Stimulated activated naive CD8-positive, alpha-beta T cell treated with anti-CD3 and anti-CD28 coated beads, Interleukin-15, amount 100 ng/mL, for 72 hours (primary cell): ENCODE measurements around the gene EGLN1.
"Not testable (repeated sequence)": the region's sequence is repeated elsewhere in the genome, so short reads cannot be mapped to it uniquely, and the experiment has no call there.

ENCODE experiments used
- ATAC-seq: fragments of 150-1000 bp; cut with Tn5 transposase; 2 replicates; pipeline ENCODE4 v1.10.0; 2021; ENCODE audit warnings: mild to moderate bottlenecking, moderate library complexity
- DNase-seq, 2 donors: peaks; one replicate each; pipeline ENCODE4 v3.0.0; 2021 to 2022
- H3K27ac Mint-ChIP-seq, 2 donors: one replicate each; pipeline ENCODE4 v1.8.0; 2022; ENCODE audit warnings: mild to moderate bottlenecking in 2 of 2, mixed read lengths in 2 of 2, moderate library complexity in 2 of 2
- H3K27me3 Mint-ChIP-seq: one replicate; pipeline ENCODE4 v1.8.0; 2022; ENCODE audit warnings: mixed read lengths
- H3K4me1 Mint-ChIP-seq: one replicate; pipeline ENCODE4 v1.8.0; 2022; ENCODE audit warnings: mild to moderate bottlenecking, mixed read lengths
- H3K4me3 Mint-ChIP-seq, 2 donors: one replicate each; pipeline ENCODE4 v1.8.0; 2022; ENCODE audit warnings: mild to moderate bottlenecking in 2 of 2, mixed read lengths in 2 of 2, moderate library complexity in 1 of 2
- H3K9me3 Mint-ChIP-seq, 2 donors: one replicate each; pipeline ENCODE4 v1.8.0; 2022; ENCODE audit warnings: mixed read lengths in 2 of 2

Gene EGLN1

GRCh38 chr1:231364192-231364591 is 57.9 kb downstream of the EGLN1 start:
- DNase-seq, result no peak
- H3K27ac Mint-ChIP-seq, result no peak overlapping the region

DNA sequence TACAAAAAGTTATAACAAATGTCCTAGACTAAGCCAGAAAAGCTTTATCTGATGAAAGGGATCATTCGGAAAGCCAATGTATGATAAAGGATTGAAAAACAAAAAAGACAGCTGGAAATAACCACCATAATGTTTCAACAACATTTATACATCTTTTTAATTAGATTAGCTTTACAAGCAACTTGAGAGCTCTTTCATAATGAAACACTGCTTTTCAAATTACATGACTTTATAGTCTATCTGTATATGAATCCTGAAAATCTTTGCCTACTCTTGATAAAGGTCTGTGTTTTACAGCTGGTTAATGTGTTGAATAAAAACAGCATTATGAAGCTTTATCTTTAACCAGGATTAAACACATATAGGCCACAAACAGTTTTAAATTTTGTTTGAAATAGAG is 58.5 kb downstream of the EGLN1 start:
- ATAC-seq (no peak), DNase-seq (no peak)
- H3K4me3 Mint-ChIP-seq, result no peak overlapping the region
- H3K9me3 Mint-ChIP-seq, result no peaks in the 10 kb centered on the region
- H3K27me3 Mint-ChIP-seq, result no peaks in the 10 kb centered on the region
- H3K4me1 Mint-ChIP-seq, result no peaks in the 10 kb centered on the region
- H3K27ac Mint-ChIP-seq, result no peak overlapping the region

More at GRCh38 chr1:231364192-231364591, 57.9 kb downstream of the EGLN1 start:
- Mint-ChIP-seq H3K9me3 (no peaks in the 10 kb centered on the region), H3K27me3 (no peaks in the 10 kb centered on the region), H3K4me1 (no peaks in the 10 kb centered on the region), H3K4me3 (no peak overlapping the region)
- ATAC-seq, result no peak

DNA sequence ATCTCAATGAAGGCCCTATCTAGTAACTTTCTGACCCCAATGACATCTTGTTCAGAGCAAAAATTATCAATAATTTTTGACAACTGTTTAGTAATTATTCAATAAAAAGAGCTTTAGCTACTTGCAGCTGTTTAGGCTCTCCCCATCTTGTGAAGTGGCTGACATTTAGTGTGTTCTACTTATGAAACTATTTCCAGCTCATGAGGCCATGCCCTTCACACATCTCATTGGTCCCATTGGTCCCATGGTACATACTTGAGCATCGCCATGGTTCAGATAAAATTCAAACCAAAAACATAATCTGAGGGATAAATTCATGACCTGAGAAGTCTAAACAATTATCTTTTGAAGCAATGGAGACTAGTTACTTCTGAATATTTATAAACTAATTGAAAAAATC is 59.8 kb downstream of the EGLN1 start:
- Mint-ChIP-seq H3K9me3 (no peaks in the 10 kb centered on the region), H3K27me3 (no peaks in the 10 kb centered on the region), H3K4me1 (peaks cover 5% of the 10 kb centered on the region), H3K27ac (no peak overlapping the region), H3K4me3 (no peak overlapping the region)
- ATAC-seq (no peak), DNase-seq (no peak)

GRCh38 chr1:231359113-231359512 is 63.0 kb downstream of the EGLN1 start:
- H3K27ac Mint-ChIP-seq, result no peak overlapping the region
- DNase-seq (no peak), ATAC-seq (no peak)
- peaks cover 6% of the 10 kb centered on the region for H3K4me1 Mint-ChIP-seq
- no peak overlapping the region for H3K4me3 Mint-ChIP-seq
- H3K27me3 Mint-ChIP-seq, result no peaks in the 10 kb centered on the region
- no peaks in the 10 kb centered on the region for H3K9me3 Mint-ChIP-seq

DNA sequence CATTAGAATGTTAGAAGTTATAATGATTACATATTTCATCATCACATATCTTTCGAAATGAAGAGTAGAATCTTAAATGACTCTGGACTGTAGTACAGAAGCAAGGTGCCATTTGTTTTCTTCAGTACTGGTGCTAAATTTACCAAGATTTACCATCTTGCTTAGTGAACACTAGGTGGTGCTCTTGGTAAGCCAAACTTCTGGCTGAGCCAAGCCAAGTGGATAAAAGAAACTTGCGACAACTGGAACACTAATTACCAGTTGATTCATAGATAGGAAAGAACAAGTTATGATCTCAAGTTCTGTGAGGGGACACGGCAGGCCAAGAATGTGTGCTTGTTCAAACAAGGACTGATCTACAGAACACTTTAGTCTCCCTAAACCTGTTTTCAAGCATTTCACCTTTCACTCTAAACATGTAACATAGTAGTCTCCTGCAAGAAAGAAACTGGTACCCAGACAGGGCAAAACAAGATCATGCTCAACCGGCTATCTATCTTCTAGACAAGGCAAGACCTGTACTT is 64.2 kb downstream of the EGLN1 start:
- peak; percentile 84 for ATAC-seq
- Mint-ChIP-seq H3K27me3 (no peaks in the 10 kb centered on the region), H3K4me3 (no peak overlapping the region), H3K27ac (no peak overlapping the region), H3K9me3 (no peaks in the 10 kb centered on the region), H3K4me1 (peaks cover 6% of the 10 kb centered on the region)
- DNase-seq, result peak in 1 of 2 donors; percentile 38

- Mint-ChIP-seq H3K4me1 (peaks cover 6% of the 10 kb centered on the region), H3K27ac (no peak overlapping the region), H3K27me3 (no peaks in the 10 kb centered on the region), H3K9me3 (no peaks in the 10 kb centered on the region), H3K4me3 (no peak overlapping the region)
- ATAC-seq (no peak), DNase-seq (no peak)
These were observed 64.8 kb downstream of the EGLN1 start for GRCh38 chr1:231357187-231357772.

DNA sequence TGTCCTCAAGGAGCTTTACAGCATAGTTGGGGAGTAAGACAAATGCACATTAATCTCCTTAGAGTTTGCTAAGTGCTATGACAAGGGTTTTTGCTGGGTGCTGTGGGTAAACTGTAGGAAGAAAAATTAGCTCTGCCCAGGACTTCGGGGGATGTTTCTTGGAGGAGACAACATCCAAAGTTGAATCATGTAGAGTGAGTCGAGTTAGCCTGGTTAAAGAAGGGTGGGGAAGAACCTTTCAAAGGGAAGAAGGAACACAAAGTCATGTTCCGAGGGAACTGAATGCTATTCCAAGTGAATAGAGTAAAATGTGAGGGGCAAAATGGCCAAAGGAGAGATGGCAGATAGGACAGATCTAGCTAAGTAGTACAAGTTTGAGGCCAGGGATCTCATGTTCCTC is 66.9 kb downstream of the EGLN1 start:
- H3K9me3 Mint-ChIP-seq, result no peaks in the 10 kb centered on the region
- ATAC-seq, result no peak

DNA sequence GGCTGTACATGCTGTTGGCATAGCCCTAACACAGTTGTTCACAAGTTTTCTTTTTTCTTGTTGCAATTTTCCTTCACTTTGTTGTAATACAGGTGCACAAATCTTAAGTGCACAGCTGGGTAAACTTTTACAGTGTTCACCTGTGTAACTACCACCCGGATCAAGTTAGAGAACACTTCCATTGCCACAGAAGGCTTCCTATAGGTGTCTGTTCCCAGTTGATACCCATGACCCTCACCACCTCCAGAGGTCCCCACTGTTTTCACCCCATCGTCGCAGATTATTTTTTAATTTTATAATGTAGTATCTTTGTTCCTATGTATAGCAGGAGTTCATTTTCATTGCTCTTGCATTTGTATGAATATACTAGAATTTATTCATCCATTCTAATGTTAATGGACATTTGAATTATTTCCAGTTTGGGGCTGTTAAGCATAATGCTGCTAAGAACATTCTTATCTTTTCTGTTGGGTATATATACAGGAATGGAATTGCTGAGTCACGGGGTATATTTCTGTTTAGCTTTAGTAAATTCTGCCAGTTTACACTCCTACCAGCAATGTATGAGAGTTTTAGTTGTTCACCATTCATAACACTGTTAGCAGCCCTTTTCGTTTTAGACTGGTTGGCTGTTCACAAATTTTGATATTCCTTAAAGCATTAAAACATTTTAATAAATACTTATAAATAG is 67.6 kb downstream of the EGLN1 start:
- no peak overlapping the region for H3K4me3 Mint-ChIP-seq
- no peak for DNase-seq
- H3K9me3 Mint-ChIP-seq, result no peaks in the 10 kb centered on the region
- H3K4me1 Mint-ChIP-seq, result peaks cover 6% of the 10 kb centered on the region
- H3K27me3 Mint-ChIP-seq, result no peaks in the 10 kb centered on the region
- no peak for ATAC-seq
- H3K27ac Mint-ChIP-seq, result peak overlapping the region in 1 of 2 donors; percentile 59

More for the DNA sequence above, 66.9 kb downstream of the EGLN1 start:
- H3K27me3 Mint-ChIP-seq, result no peaks in the 10 kb centered on the region
- no peak for DNase-seq
- H3K27ac Mint-ChIP-seq, result peak overlapping the region; percentile 7 to 81
- no peak overlapping the region for H3K4me3 Mint-ChIP-seq
- peaks cover 6% of the 10 kb centered on the region for H3K4me1 Mint-ChIP-seq

DNA sequence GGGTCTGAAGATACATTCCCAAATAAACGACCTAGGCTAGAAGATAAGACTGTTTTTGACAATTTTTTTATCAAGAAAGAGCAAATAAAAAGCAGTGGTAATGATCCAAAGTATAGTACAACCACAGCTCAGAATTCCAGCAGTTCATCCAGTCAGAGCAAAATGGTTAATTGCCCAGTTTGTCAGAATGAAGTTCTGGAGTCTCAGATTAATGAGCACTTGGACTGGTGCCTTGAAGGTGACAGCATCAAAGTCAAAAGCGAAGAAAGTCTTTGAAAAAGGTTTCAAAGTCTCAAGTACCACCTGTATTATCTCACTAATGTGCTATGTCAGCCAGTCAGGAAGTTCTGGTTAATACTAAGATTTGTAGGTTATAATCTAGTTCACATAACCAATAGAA is 69.0 kb downstream of the EGLN1 start:
- Mint-ChIP-seq H3K27me3 (no peaks in the 10 kb centered on the region), H3K9me3 (no peaks in the 10 kb centered on the region), H3K4me3 (no peak overlapping the region), H3K4me1 (peaks cover 6% of the 10 kb centered on the region), H3K27ac (no peak overlapping the region)
- DNase-seq (no peak), ATAC-seq (no peak)

DNA sequence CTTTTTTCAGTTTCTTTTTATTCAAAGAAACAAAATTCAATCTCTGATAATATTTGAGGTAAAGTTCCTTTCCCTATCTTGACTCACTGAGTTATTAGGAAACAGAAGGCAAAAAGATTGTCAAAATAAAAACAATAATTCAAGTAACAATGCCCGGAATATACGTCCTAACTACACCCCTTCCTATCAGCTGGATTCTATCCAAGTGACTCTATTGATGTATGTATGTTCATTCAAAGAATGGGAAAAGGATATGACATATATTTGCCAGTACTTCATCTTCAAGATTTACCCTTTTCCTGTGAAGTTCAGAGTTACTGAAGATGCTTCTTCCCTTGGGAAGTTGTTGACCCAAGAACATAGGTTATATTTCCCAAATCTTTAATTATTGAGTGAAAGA is 70.3 kb downstream of the EGLN1 start:
- Mint-ChIP-seq H3K27me3 (no peaks in the 10 kb centered on the region), H3K4me1 (no peaks in the 10 kb centered on the region), H3K9me3 (no peaks in the 10 kb centered on the region), H3K4me3 (no peak overlapping the region), H3K27ac (no peak overlapping the region)
- ATAC-seq (no peak), DNase-seq (no peak)

GRCh38 chr1:231348856-231349255 is 73.2 kb downstream of the EGLN1 start:
- H3K27ac Mint-ChIP-seq, H3K4me3 Mint-ChIP-seq, DNase-seq, ATAC-seq, H3K27me3 Mint-ChIP-seq, H3K4me1 Mint-ChIP-seq, H3K9me3 Mint-ChIP-seq: not testable (repeated sequence)

GRCh38 chr1:231348442-231348841 is 73.6 kb downstream of the EGLN1 start:
- H3K4me1 Mint-ChIP-seq, result no peaks in the 10 kb centered on the region

GRCh38 chr1:231347961-231348360 is 74.1 kb downstream of the EGLN1 start:
- Mint-ChIP-seq H3K4me3 (no peak overlapping the region), H3K27ac (no peak overlapping the region), H3K4me1 (no peaks in the 10 kb centered on the region), H3K27me3 (no peaks in the 10 kb centered on the region), H3K9me3 (no peaks in the 10 kb centered on the region)
- DNase-seq (no peak), ATAC-seq (no peak)

More at GRCh38 chr1:231348442-231348841, 73.6 kb downstream of the EGLN1 start:
- Mint-ChIP-seq H3K27ac (no peak overlapping the region), H3K4me3 (no peak overlapping the region), H3K9me3 (no peaks in the 10 kb centered on the region), H3K27me3 (no peaks in the 10 kb centered on the region)
- no peak for DNase-seq
- ATAC-seq, result no peak

- H3K27me3 Mint-ChIP-seq, result no peaks in the 10 kb centered on the region
- no peak for DNase-seq
- H3K4me1 Mint-ChIP-seq, result peaks cover 32% of the 10 kb centered on the region
- H3K9me3 Mint-ChIP-seq, result no peaks in the 10 kb centered on the region
- peak overlapping the region in 1 of 2 donors; percentile 44 for H3K4me3 Mint-ChIP-seq
- no peak overlapping the region for H3K27ac Mint-ChIP-seq
- ATAC-seq, result no peak
These were observed 81.6 kb downstream of the EGLN1 start for GRCh38 chr1:231340328-231341013.

DNA sequence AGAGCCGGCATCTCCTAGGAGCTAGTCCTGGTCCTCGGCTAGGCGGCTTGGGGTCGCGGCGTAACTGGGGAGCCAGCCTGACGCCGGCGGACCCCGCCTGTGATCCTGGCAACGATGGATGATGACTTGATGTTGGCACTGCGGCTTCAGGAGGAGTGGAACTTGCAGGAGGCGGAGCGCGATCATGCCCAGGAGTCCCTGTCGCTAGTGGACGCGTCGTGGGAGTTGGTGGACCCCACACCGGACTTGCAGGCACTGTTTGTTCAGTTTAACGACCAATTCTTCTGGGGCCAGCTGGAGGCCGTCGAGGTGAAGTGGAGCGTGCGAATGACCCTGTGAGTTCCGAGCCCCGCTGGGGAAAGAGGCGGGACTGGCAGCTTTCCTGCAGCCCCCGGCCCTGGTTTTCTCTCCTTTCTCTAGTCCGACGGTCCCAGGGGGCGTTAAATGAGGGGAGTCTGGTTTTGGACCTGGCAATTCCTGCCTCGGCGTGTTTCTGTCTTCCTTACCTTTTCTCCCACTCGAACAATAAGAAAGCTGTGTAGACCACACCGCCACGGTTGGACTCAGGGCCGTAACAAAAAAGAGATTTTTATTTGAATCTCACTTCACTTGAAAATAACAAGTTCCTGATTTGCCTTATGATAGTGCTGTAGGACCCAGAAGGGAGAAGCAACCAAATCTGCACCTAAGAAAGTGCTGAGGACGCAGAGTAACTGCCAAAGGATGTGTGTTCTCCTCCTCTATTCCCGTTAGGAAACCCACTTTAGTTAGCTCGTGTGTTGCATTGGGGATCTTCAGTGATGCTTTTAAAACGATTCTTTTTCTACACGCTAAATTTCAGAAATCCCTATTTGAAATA is 83.6 kb downstream of the EGLN1 start, which contains the start of gene SPRTN:
SPRTN (plus strand) TSS at position 24 of the 859 bp plus-strand sequence; CDS start at position 115, 91 bp downstream.
- Mint-ChIP-seq H3K4me3 (peak within 1 kb of the TSS; percentile 90 to 97), H3K27ac (peak within 1 kb of the TSS; percentile 99 to 100), H3K4me1 (peaks cover 40% of the 10 kb centered on the region), H3K27me3 (no peaks in the 10 kb centered on the region), H3K9me3 (no peaks in the 10 kb centered on the region)
- ATAC-seq (peak; percentile 1), DNase-seq (no peak)
